ENCODE measurements around the gene LRRK1.
A peak's percentile ranks its signal among the peaks of the same experiment; 100 is the strongest.

LRRK1 gene, protein sequence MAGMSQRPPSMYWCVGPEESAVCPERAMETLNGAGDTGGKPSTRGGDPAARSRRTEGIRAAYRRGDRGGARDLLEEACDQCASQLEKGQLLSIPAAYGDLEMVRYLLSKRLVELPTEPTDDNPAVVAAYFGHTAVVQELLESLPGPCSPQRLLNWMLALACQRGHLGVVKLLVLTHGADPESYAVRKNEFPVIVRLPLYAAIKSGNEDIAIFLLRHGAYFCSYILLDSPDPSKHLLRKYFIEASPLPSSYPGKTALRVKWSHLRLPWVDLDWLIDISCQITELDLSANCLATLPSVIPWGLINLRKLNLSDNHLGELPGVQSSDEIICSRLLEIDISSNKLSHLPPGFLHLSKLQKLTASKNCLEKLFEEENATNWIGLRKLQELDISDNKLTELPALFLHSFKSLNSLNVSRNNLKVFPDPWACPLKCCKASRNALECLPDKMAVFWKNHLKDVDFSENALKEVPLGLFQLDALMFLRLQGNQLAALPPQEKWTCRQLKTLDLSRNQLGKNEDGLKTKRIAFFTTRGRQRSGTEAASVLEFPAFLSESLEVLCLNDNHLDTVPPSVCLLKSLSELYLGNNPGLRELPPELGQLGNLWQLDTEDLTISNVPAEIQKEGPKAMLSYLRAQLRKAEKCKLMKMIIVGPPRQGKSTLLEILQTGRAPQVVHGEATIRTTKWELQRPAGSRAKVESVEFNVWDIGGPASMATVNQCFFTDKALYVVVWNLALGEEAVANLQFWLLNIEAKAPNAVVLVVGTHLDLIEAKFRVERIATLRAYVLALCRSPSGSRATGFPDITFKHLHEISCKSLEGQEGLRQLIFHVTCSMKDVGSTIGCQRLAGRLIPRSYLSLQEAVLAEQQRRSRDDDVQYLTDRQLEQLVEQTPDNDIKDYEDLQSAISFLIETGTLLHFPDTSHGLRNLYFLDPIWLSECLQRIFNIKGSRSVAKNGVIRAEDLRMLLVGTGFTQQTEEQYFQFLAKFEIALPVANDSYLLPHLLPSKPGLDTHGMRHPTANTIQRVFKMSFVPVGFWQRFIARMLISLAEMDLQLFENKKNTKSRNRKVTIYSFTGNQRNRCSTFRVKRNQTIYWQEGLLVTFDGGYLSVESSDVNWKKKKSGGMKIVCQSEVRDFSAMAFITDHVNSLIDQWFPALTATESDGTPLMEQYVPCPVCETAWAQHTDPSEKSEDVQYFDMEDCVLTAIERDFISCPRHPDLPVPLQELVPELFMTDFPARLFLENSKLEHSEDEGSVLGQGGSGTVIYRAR (N-terminal part only)

DNA sequence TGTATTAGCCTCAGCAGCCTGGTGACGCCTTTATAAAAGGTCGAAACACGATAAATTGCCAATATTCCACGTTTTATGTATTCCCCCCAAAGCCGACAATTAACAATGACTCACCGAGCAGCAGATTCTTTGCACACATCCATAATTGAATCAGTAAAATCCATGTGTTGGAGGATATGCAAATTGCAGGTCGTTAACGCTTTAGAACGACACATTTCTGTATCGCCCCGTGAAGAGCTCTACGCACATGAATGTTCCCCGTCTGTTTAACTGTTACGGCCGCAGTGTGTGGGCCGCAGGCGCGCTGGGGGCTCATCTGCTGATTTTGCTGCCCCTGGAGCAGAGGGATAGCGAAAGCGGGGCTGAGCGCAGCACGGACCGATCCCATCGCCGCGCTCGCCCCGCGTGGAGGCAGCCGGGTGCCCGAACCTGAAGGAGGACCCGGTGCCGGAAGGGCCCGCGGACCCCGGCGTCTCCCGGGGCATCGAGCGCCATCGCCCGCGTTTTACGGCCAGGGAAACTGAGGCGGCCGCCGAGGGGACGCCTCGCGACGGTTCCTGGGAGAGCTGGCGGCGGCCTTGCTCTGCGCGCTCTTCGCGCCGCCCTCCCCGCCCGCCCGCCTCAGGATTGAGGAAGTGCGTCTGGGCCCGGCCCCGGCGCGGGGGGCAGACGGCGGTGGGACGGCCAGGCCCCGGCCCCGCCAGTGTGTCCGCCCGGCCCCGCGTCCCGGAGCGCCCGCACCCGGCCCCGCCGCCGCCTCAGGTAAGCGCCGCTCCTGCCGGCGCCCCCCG, at the start of gene LRRK1:
TSS of gene LRRK1 (plus strand) at position 668 of the 791 bp plus-strand sequence. CDS start 5,276 bp downstream, outside the sequence.
- H3K4me3 ChIP-seq (ENCODE audit: low read depth, low read length), result peak within 1 kb of the TSS; percentile 50

DNA sequence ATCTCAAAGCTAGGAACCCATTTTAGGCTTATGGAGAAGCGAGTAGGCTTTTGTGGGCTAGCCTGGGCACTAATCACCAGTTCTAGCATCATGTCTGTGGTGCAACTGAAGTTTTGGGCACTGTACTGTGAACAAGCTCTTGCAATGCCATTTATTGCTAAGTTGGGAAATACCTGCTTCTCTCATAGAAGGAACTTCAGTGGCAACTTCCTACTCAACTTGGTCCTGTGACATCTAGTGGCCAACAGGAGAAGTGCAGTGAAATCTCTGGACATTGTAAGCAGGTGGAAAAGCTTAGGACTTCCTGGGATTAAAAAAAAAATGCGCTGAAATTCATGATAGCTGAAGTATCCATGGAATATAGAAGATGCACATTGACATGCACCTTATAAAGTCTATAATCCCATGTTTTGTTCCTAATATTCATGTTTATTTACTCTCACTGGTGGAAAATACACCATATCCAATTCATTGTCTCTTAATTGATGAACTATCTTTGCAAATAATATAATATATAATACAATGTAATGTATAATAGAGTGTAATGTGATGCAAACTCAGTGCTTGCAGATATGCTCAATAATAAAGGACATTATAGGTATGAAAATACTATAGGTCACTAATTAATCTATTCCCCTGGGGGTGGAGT, 46.0 kb upstream of the LRRK1 start:
- no peak overlapping the region for H3K4me3 ChIP-seq (ENCODE audit: low read depth, low read length)

DNA sequence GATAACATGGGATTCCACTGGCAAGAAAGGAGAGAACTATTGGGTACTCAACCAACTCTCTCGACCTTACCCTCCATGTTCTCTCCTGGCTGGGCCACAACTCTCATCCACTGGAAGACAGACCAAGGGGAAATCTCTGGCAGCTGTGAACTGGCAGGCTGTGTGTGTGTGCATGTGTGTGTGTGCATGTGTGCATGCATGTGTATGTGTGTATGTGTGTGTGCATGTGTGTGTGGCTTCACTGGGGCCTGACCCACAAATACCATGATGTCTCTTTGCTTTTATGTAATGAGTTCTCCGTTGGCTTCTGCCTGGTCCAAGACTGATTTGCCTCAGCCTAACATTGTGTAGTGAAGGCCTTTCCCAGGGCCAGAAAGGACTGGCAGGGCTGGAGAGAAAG, 43.7 kb upstream of the LRRK1 start:
- H3K4me3 ChIP-seq (ENCODE audit: low read depth, low read length), result no peak overlapping the region

DNA sequence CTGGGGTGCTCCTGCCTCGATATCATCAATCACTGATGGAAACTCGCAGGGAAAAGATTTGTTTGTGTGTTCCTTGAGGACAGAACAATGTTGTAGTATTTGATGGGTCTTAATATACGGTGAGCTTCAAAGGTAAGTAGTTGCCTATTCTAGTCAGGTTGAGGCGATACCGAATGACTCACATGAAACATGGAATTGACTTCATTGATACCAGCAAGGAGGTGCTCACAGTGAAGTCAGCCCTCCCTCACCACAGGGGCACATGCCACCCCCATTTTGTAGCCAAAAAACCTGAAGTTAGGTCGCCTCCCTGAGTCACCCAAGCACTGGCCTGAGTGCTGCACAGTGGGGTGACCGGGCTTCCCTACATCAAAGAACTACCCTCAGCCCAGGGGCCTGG, 43.2 kb upstream of the LRRK1 start:
- no peak overlapping the region for H3K4me3 ChIP-seq (ENCODE audit: low read depth, low read length)

DNA sequence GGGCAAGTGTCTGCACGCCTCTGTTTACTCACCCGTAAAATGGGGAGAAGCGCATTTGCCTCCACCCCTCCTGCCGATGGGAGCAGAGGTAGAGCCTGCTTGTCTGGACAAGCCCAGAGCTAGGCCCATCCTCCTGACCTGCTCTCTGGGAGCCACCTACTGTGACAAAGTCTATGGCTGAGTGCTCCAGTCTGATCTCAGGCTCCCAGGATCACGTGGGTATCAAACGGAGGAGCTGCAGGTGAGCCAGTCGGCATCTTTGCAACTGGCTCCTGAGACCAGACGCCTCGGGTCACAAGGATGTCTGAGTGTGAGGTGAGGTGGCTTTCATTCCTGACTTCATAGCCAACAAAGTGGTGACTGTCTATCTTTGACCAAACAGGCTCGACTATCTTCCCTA, 41.6 kb upstream of the LRRK1 start:
- H3K4me3 ChIP-seq (ENCODE audit: low read depth, low read length), result no peak overlapping the region

DNA sequence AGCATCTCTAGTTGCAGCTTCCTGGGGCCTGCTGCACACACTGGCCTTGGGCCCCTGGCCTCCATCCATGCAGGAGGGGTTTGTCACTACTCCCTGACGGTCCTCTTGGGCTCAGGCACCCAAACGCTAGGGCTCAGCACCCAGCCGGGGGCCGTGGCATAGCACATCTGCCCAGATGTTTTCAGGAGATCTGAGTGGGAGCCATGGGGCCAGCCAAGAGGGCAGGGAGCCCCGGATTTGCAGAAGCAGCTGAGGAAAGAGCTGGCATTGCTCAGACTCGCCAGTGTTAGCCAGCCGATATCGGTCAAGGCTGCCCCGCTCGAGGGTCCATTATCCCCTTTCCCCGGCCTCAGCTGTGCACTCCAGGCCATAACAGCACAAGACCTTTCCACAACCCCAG, 41.0 kb upstream of the LRRK1 start:
- H3K4me3 ChIP-seq (ENCODE audit: low read depth, low read length), result no peak overlapping the region

DNA sequence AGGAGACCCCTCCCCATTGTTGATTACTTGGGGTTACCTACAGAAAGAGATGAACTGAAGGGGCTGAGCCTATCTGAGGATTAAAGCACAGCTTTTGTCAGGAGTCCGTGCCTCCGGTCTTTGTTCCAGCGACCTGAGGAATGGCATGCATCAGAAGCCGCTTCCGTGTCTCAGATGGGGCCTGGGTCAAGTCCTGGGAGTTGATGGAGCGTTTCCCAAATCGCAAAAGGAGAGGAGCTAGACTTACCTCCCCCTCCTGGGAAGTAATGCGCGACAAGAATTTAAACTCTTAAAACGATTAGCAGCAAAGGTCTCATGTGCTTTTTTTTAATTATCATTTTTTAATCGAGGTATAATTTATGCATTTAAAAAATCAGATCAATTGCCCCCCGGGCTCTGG, 40.5 kb upstream of the LRRK1 start:
- H3K4me3 ChIP-seq (ENCODE audit: low read depth, low read length), result no peak overlapping the region

DNA sequence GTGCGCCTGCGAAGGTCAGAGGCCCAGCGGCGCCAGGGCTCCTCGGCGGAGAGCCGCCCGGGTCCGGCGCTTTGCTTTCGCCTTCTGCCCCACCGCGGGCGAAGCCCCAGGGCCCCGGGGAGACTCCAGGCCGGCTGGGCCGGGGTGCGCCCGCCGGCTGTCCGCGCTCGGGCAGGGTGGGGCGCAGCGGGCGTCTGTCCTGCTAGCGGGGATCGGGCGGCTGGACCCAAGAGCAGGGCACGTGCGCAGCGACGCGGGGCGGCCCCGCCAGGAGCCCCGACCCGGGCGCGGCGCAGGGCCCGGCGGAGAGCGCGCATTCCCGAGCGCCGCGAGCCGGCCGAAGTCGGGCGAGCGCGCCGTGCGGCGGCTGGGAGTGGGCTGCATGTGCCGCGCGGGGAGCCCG, 40.1 kb upstream of the LRRK1 start:
- peak overlapping the region; percentile 55 for H3K4me3 ChIP-seq (ENCODE audit: low read depth, low read length)

DNA sequence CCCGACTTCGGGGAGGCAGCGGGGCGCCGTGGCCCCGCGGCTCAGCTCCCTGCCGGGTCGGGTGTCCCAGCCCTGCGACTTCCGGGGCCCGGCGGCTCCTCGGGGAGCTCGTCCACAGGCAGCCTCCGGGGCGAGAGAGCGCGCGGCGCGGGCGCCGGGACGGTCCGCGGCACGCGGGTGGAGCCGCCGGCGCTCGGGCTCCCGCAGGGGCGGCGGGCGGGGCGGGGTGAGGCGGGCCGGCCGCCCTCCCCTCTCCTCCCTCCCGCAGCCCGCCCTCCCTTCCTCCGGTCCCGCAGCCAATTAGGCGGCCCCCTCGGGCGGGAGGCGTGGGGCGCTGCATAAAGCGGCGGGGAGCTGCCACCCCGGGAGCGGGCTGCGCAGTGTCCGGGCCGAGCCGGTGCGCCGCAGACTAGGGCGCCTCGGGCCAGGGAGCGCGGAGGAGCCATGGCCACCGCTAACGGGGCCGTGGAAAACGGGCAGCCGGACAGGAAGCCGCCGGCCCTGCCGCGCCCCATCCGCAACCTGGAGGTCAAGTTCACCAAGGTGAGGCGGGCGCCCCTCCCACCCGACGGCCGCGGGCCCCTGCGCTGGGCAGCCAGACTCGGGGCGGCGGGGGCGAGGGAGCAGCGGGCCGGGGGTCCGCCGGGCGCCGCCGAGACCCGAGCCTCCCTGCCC, 39.6 kb upstream of the LRRK1 start, which contains the start of gene ALDH1A3:
TSS of gene ALDH1A3 (plus strand) at position 368 of the 675 bp plus-strand sequence. CDS start at position 445, 77 bp downstream.
- H3K4me3 ChIP-seq (ENCODE audit: low read depth, low read length), result peak within 1 kb of the TSS; percentile 55

DNA sequence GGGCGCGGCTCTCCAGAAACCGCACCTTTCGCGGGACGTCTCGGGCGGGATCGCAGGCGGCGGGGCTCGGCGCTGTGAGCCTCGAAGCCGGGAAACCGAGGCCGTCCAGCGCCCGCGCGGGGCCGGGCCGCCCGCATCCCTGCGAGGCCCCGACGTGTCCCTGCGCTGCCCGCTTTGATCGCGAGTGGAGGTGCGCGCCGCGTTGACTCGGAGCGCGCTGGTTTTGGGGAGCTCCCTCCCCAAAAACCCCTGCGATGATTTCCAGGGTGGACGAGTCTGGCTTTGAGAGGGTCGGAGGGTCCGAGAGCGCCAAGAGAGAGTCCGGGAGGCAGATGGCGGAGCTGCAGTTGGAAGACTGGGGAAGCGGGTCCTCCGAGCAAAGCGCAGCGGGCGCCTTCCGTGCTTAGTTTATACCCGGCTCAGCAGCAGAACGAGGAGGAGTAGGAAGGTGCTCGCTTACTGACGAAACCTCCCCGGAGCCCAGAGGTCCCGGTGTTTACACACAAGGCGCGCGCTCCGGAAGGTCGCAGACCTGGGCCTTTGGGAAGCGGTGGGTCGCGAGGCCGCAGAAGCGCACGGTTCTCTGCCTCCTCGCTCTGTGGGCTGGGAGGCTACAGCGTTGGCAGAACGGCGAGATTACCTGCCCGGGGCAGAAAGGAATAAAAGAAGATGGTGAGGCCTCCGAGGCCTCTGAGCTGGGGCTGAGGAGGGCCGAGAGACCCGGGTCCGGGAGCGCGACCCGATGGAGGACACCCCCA, 38.8 kb upstream of the LRRK1 start:
- peak overlapping the region; percentile 55 for H3K4me3 ChIP-seq (ENCODE audit: low read depth, low read length)

DNA sequence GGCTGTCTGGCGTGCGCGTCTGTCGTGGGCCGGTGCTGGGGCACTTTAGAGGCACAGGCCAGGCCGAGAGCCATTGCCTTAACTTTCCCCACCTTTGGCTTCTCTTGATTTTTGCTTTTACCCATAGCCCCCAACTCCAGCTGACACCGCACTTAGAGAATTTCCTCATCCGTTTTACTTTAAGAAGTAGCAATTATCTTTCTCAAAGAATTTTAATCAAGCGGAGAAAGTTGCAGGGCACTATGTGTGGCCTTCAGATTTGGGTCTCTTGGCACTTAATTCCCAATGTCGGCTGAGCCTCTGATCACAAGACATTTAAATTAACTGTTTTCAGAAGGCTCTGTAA, 38.3 kb upstream of the LRRK1 start:
- H3K4me3 ChIP-seq (ENCODE audit: low read depth, low read length), result peak overlapping the region; percentile 55

DNA sequence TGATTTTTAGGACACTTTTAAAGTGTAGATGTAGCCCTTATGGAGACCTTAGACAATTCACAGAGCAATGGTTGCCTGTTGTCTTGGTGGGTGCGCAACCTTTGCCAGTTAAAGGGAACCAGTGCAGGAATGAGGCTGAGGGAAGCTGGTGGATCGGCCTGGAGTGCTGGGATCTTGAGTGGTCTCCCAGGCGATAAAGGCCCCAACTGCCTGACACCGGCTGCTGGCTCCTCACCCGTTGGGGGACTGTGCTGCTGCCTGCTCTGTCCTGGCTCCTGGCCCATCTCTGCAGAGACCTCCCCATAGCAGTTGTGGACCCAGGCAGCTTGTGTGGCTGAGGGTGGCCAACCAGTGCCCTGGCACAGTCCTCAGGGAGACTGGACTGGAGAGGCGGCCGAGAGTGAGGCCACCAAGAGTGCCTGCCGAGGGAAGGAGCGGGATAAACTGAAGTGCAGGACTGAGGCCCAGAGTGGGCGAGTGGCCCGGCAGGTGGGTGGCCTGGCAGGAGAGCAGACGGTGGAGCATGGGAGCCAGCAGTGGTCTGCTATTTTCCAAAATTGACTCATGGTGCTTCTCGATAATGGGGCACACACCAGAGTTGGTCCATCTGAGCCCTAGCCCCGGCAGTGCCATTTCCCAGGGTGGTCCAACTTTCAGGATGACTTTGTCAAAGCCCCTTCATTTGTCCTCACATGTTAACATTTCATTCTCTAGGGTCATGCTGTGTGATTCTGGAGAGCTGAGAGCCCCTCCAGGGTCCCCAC, 37.4 kb upstream of the LRRK1 start:
- H3K4me3 ChIP-seq (ENCODE audit: low read depth, low read length), result no peak overlapping the region

DNA sequence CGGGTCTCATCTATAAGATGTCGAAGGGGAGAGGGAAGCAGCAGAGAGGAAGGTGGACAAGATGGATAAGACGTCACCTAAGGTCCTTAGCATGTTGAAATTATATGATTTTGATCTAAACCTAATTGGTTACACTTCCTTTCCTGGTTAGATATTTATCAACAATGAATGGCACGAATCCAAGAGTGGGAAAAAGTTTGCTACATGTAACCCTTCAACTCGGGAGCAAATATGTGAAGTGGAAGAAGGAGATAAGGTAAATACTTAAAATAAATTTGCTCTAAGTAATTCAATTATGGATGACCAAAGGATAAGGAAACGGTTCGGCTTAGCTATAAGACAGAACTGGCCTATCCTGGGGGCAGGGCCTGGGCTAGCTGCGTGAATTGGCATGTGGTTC, 34.0 kb upstream of the LRRK1 start:
- H3K4me3 ChIP-seq (ENCODE audit: low read depth, low read length), result no peak overlapping the region

DNA sequence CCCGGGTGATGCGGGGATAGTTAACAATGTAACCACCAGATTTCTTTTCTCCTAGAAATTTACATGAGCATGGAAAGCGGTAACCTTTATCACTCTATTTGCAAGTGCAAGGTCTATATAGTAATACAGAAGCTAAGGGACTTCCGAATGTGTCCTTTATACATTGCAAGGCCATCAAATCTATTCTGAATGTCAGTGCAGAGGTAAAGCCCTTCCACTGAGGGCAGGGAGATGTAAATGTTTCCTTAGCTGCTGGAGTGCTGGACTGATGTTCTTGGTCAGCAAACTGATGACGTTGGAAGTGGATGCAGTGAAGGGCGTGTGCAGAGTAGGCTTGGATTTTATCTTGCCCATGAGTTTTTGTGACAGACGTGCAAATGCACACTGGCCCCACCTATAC, 33.3 kb upstream of the LRRK1 start:
- H3K4me3 ChIP-seq (ENCODE audit: low read depth, low read length), result no peak overlapping the region

DNA sequence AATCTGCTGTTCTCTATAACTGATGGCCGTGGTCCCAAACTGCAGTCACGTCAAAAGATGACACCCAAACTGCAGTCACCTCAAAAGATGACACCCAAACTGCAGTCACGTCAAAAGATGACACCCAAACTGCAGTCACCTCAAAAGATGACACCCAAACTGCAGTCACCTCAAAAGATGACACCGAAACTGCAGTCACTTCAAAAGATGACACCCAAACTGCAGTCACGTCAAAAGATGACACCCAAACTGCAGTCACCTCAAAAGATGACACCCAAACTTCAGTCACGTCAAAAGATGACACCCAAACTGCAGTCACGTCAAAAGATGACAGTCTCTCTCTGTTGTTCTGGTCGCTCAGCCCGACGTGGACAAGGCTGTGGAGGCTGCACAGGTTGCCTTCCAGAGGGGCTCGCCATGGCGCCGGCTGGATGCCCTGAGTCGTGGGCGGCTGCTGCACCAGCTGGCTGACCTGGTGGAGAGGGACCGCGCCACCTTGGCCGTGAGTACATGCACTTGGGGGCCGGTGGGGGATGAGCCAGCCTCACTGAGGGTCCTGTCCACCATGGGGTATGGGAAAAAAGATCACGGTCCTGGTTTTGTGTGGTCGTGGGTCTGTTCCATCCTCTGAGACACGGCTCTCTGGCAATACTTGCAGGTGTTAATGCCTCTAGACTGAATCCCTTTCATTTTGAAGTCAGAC, 31.8 kb upstream of the LRRK1 start:
- no peak overlapping the region for H3K4me3 ChIP-seq (ENCODE audit: low read depth, low read length)

DNA sequence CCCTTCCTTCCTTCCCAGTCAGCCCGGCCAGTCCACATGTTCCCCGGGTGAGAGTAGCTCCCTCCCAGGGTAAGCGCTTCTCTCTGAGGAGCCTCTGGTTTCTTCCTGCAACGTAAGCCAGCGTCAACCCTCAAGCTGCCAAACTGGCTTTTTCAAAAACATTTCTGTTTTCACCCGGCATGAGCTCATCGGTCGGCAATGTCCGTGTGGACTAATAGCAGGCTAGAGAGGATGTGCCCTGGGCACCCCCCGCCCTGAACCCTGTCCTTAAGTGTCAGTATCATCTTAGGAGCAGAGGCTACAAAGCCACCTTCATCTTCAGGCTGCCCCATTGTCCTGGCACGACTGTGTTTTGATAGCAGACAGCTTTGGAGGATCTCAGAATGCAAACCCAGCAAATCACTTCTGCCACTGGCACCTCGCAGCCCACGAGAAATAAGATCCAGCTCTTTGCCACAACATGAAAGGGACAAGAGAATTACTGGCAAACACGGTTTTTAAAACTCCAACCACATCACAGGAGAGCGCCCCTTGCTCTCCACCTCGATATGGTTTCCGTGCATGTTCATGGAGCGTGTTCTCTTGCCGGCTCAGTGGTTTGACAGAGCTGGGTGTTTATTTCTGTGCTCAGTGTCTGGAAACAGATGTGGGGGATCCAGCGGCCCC, 29.6 kb upstream of the LRRK1 start:
- H3K4me3 ChIP-seq (ENCODE audit: low read depth, low read length), result no peak overlapping the region
